Measurements from ENCODE around the gene PLEKHO1.
A peak's percentile ranks its signal among the peaks of the same experiment; 100 is the strongest.

Gene PLEKHO1

DNA sequence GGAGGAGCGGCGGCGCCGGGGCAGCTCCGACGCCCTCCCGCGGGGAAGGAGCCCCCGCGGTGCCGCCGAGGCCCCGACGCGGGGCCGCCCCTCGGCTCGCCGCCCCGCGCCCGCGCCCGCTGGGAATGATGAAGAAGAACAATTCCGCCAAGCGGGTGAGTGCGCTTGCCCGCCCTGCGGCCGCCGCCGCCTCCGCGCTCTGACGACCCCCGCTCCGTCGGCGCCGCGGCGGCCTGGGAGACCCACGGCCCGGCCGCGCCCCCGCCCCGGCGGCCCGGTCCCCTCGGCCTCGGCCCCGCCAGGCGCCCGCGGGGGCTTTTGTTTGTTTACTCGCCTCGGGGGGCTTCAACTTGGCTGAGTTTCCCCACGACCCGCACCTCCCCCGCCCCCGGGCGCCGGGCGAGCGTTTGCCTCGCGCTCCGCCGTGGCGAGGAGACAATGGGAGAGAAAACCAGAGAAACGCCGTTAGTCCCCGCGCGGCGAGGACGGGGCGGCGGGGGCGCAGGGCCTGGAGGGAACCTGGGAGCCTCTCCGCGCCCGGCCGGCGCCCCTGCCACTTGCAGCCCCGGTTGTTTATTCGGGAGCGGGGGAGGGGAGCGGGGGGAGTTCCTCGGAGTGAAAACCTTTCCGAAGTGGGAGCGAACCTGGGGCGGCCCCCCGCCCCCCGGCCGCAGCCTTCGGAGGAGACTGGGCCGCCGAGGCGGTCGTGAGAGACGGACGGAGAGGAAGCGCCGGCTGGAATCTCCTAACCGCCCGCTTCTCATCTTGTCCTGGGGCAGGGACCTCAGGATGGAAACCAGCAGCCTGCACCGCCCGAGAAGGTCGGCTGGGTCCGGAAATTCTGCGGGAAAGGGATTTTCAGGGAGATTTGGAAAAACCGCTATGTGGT is 661 bp downstream of the PLEKHO1 start:
- DNase-seq (ENCODE audit: low spot score): peak; percentile 54

DNA sequence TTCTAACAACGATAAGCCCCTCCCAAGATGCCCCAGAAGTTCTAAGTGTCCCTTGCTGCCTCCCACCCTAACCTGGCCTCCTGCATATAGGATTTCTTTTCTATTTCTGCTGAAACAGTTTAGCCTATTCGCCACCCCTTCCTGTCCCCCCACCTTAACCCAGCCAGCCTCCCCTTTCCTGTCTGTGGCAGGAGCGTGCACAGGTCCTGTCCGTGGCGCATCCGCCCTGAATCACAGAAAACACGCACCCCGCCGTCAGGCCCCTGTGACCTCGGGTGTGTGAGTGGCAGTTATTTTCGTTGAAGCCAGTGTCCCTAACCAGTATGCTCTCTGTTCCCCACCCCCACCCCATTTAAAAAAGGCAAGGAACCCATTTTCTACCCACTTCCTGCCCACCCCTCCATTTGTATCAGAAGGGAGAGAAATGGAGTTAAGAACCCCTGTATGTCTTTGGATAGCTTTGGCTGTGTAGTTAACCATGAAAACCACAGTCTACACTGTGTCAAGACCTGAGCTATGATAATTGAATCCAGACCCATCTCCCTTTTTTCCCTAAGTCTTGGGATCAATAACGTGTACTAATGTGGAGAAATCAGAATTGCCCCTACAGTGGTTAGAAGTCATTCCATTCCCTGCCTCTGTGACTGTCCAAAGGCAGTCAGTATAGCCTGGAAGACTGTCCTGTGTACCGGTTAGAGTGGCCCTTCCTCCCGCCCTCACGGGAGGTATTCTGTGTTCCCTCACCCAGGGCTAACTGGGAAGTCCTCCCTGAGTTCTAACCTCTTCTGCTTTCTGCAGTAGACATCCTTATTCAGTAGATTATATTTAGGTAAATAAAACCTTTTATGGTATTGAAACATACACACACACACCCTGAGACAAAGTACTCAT is 1.8 kb downstream of the PLEKHO1 start:
- no peak for DNase-seq (ENCODE audit: low spot score)

DNA sequence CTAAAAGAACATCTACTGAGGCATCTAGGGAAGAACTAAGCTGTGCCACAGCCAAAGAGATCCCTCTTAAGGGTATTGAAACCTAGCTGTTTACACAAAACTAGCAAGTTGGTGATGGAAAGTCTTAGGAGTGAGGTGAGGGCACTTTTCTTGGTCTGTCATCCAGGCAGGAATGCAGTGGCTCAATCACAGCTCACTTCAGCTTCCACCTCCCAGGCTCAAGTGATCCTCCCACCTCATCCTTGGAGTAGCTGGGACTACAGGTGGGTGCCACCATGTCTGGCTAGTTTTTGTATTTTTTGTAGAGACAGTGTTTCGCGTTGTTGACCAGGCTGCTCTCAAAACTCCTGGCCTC is 2.4 kb downstream of the PLEKHO1 start:
- no peak for DNase-seq (ENCODE audit: low spot score)

DNA sequence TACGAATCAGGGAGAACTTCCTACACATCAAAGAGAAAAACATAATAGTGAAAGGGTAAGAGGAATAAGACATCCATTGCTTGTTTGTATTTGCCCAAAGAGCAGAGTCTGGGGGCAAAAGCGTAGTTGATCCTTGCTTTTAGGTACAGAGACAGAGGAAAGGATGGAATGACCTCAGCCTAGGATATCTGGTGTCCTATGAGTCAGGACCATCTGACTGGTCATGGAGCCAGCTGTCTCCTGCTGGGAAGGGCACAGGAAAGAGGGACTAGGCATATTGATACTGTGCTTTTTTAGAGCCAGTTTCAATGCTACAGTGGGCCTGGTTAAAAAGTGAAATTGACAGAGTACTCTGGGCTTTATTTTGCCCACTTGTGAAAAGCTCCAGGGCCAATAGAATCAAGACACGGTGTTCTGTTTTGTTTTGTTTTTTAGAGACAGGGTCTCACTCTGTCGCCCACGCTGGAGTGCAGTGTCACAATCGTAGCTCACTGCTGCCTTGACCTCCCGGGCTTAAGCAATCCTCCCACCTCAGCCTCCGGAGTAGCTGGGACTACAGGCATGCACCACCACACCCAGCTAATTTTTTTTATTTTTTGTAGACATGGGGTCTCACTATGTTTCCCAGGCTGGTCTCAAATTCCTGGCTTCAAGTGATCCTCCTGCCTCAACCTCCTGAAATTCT is 3.2 kb downstream of the PLEKHO1 start:
- peak; percentile 65 for DNase-seq (ENCODE audit: low spot score)

- DNase-seq (ENCODE audit: low spot score): no peak
Measured at GRCh38 chr1:150154143-150154542, 4.4 kb downstream of the PLEKHO1 start.

- DNase-seq (ENCODE audit: low spot score): no peak
Measured at GRCh38 chr1:150155413-150156071, 5.8 kb downstream of the PLEKHO1 start.

DNA sequence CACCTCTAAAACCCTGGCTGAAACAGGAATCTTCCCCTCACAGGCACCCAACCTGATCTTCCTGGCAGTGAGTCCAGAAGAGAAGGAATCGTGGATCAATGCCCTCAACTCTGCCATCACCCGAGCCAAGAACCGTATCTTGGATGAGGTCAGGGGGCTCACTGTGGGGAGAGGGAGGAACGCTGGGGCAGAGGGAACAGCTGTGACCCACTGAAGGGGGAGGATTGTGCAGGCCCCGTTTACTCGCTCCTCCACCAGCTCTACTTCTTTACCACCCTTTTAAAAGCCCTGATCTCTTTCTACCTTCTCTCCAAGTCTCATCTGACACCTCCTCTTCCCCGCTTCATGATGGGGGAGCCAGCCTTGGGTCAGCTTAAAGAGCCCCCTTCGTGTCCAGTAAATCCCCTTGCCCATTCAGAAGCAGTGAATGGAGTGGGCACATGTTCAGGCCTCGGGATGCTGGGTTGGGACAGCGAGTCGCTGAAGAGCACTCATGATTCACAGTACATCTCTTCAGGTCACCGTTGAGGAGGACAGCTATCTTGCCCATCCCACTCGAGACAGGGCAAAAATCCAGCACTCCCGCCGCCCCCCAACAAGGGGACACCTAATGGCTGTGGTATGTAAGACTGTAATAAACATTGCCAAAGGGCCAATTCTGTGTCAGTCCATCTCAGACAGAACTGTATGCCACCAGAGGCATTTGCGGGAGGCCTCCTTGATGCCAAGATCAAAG is 7.3 kb downstream of the PLEKHO1 start:
- no peak for DNase-seq (ENCODE audit: low spot score)

- no peak for DNase-seq (ENCODE audit: low spot score)
Measured at GRCh38 chr1:150159550-150159949, 9.8 kb downstream of the PLEKHO1 start.

- no peak for DNase-seq (ENCODE audit: low spot score)
Measured at GRCh38 chr1:150160964-150161621, 11.4 kb downstream of the PLEKHO1 start.

DNA sequence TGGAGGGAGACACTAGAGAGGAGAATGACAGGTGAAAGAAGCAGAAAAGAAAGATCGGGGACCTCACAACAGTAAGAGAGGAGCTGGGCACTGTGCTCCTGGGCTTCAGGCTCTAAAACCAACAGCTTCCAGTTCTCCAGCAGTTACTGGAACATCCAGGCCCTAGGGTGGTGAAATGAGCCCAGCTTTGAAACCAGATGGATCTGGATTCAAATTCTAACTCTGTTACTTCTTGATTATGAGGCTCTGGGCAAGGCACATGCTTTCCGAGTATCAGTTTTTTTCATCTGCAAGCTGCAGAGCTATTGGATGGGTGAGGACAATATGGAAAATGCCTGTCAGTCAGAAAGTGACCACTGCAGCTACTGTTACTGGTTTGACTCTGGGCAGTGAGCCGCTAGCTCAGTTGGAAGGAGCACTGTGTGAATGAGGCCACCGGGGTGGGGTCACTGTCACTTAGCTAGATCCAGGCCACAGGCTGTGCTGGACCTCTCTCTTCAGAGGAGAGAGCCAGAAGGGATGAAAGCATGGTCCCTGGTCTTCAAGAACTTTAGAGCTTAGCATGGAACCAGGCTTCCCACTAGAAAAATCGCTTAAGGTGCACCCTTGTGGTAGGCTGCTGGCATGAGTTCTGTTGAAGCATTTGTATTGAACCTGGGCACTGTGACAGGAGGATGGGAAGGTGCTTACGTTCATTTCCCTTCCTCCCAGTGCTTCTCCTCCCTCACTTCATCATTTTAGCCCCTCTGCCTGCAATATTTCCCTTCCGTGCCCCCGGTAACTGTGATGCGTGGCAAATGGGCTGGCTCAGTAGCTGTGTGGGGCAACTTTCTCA is 12.2 kb downstream of the PLEKHO1 start:
- DNase-seq (ENCODE audit: low spot score): no peak

GRCh38 chr1:150162582-150162861 is 12.8 kb downstream of the PLEKHO1 start:
- DNase-seq (ENCODE audit: low spot score): peak; percentile 15

GRCh38 chr1:150162862-150163706 is 13.4 kb downstream of the PLEKHO1 start:
- DNase-seq (ENCODE audit: low spot score): peak; percentile 96

DNA sequence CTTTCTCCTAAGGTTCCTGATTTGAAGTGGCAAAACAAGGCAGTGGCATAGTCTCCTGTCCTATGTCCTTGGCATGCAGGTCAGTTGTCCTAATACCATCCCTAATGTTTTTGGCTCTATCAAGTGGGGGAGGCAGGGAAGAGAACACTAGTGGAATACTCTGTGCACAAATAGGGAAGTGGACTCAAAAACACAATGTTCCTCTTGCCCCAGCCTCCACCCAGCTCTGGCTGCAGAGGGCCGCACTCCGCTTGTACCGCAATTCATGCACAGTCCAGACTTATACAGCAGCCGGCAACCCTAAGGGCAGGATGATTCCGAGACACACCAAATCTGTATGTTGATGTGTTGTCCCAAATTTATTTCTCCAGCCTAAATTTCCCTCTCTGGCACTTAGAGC is 14.5 kb downstream of the PLEKHO1 start:
- no peak for DNase-seq (ENCODE audit: low spot score)

DNA sequence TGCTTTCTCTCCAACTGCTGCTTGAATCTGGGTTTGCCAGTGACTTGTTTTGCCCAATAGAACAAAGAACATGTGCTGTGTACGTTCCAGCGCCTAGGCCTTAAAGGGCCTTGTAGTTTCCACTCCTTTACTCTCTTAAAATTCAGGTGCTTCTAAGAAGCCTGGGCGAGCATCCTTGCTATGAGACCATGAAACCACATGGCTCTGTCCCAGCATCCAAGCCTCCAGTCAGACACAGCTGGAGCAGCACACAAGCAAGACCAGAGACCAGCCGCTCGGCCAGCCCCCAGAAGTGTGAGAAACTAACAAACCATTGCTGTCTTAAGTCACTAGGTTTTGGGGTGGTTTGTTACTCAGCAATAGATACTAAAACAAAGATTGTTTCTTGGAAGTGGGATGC is 15.1 kb downstream of the PLEKHO1 start:
- DNase-seq (ENCODE audit: low spot score): no peak

DNA sequence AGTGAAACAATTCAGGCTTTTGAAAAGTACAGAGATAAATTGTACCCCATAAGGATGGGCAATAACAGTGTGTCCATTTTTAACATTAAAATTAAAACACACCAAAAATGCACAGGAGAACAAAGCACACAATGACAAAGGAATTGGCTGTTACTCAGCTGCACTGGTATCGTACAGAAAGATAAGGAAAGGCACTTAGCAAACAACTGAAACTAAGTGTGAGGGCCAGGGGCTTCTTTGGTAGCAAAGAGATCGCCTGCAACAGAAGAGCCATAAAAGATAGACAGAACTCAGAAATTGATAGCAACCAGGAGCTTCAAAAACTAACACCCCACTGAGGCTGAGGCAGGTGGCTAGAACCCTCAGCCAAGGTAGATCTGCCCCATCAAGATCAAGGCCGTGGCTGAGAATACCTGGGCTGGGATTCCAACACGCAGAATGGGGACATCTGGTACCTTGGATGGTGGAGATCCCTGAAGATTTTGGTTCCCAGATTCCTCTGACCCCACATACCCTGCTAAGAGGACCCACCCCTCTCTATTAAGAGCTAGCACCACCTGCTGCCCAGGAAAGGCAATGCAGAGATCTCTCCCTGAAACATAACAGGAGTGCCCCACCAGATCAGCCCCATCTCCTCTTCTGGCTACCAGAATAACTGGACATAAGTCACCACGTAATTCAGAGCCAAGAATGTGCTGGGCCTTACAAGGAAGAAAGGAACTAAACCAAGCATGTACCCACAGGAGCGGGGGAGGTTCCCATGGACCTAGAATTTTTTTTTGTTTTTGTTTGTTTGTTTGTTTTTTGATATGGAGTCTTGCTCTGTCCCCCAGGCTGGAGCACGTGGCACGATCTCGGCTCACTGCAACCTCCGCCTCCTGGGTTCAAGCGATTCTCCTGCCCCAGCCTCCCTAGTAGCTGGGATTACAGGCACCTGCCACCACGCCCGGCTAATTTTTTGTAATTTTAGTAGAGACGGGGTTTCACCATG is 16.2 kb downstream of the PLEKHO1 start:
- DNase-seq (ENCODE audit: low spot score): peak; percentile 70

GRCh38 chr1:150168960-150169601 is 19.4 kb downstream of the PLEKHO1 start:
- peak; percentile 84 for DNase-seq (ENCODE audit: low spot score)

DNA sequence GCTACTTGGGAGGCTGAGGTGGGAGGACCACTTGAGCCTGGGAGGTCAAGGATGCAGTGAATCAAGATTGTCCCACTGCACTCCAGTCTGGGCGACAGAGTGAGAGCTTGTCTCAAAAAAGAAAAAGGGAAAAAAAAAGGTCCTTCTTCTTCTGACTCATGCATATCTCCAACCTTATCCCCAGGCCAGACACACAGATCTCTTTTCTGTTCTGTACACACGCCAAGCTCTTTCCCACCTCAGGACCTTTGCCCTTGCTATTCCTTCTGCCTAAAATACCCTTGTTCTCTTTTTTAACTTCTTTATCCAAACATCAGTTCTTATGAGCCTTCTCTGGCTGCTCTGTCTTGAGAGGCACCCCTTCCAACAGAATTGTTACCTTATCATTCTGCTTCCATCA is 22.1 kb downstream of the PLEKHO1 start:
- no peak for DNase-seq (ENCODE audit: low spot score)

All from GM03348 (cell line).